Gastrocnemius medialis (tissue), 4 donors: Measurements from ENCODE around the gene FUOM. TPM values are rescaled to one million over a fixed set of nuclear protein-coding genes. Genes with fewer than 3 reads are reported as not detected.
A peak's percentile ranks its signal among the peaks of the same experiment; 100 is the strongest.

Experiments used
- ATAC-seq, 2 donors: fragments of 150-250 bp; one replicate each; pipeline ENCODE4 v1.9.1; 2016
- DNase-seq, 2 donors: peaks; one replicate each; pipeline ENCODE4 v3.0.0-alpha.2; 2019
- H3K27ac ChIP-seq, 4 donors: fragments of 200-600 bp; sonication (generic); 1 replicate in 1 of 4; 2 replicates in 3 of 4; pipeline ENCODE4 v1.5.1; 2016 to 2018; ENCODE audit warnings: mild to moderate bottlenecking in 2 of 4, moderate library complexity in 1 of 4
- H3K27me3 ChIP-seq, 3 donors: fragments of 200-600 bp; sonication (generic) in 2 of 3; 1 replicate in 1 of 3; 2 replicates in 2 of 3; pipeline versions ENCODE4 v1.5.1 to v1.6.0; 2016 to 2019; ENCODE audit warnings: mild to moderate bottlenecking in 1 of 3, moderate library complexity in 1 of 3
- H3K36me3 ChIP-seq, 2 donors: fragments of 200-600 bp; sonication (generic) in 1 of 2; one replicate each; pipeline ENCODE4 v1.5.1; 2017 to 2018
- H3K4me1 ChIP-seq, 2 donors: fragments of 200-600 bp; sonication (generic) in 1 of 2; one replicate each; pipeline ENCODE4 v1.5.1; 2016 to 2017; ENCODE audit warnings: mild to moderate bottlenecking in 2 of 2
- H3K4me3 ChIP-seq, 4 donors: fragments of 200-600 bp; sonication (generic) in 3 of 4; 1 replicate in 1 of 4; 2 replicates in 3 of 4; pipeline ENCODE4 v1.5.1; 2016 to 2019; ENCODE audit warnings: mild to moderate bottlenecking in 2 of 4
- H3K9me3 ChIP-seq, 3 donors: fragments of 200-600 bp; sonication (generic) in 2 of 3; 1 replicate in 1 of 3; 2 replicates in 2 of 3; pipeline ENCODE4 v1.5.1; 2016 to 2019
- CTCF ChIP-seq, 5 experiments: fragments of 450-650 bp in 3 of 5; fragments of 200-600 bp in 2 of 5; sonication (generic) in 2 of 5; IDR thresholded peaks in 4 of 5; conservative IDR thresholded peaks in 1 of 5; 1 replicate in 4 of 5; 2 replicates in 1 of 5; pipeline ENCODE4 v1.5.1; 2016 to 2019; ENCODE audit warnings: antibody characterized with exemption in 5 of 5, mild to moderate bottlenecking in 3 of 5, moderate library complexity in 3 of 5
- POLR2A ChIP-seq, 2 donors: fragments of 450-650 bp; IDR thresholded peaks; one replicate each; pipeline ENCODE4 v1.6.1; 2017; ENCODE audit warnings: antibody characterized with exemption in 2 of 2, mild to moderate bottlenecking in 2 of 2, moderate library complexity in 2 of 2
- in situ Hi-C, 4 donors: fragments of 200-750 bp; cut with MboI; loops; one replicate each; pipeline versions ENCODE4 v1.15.0 to v1.8.0; 2017; ENCODE audit warnings: low sequenced_read_pairs in 4 of 4
- intact Hi-C: fragments of 100-400 bp; cut with DNase I; formaldehyde crosslinking; loops from one replicate; pipeline ENCODE4 v1.15.1; 2023; ENCODE audit warnings: low total_unique reads
- total RNA-seq, 4 donors: library from RNA; depleted of rRNA; stranded (reverse); fragments of >200 nt; gene quantifications; one replicate each; pipeline versions ENCODE4 v1.1.0 to v1.2.3, GENCODE V29; 2016

FUOM gene
- total RNA-seq, 4 donors from 2014 or later, result 3.2 to 8.9 (median 5.6) TPM

DNA sequence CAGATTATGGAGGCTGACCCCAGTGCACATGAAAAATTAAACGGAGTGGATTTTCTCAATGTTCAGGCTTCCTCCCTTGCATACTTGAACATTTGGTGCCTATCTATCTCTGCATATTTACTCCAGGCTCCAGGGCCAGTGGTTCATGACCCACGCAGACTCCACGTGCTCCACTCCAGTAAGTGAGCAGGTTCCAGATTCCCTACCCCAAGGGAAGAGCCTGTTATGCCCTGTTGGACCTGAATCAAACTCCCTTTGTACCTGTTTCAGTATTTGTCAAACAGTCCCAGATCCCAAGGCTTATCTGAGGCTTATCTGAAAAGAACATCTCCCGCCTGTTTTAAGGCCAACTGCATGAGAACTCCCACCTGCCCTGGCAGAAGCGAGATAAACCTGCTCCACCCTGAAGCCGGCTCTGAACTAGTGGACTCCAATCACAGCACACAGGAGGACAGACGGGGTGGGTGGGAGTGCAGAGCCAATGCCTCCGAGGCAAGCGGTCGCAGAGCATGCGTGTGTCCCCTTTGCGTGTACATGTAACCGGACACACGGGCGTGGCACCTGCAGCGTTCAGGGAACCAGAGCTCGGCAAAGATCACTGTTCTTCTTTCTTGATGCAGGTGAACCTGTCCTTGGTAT, 2.3 kb upstream of the FUOM start:
- intact Hi-C loops, result no loop called here
- Histone ChIP-seq H3K4me1 (peaks cover 4 to 8% of the 10 kb centered on the region in 2 donors), H3K36me3 (peaks cover 0 to 29% of the 10 kb centered on the region in 2 donors), H3K4me3 (no peak overlapping the region), H3K9me3 (no peaks in the 10 kb centered on the region), H3K27ac (no peak overlapping the region), H3K27me3 (peaks cover 4 to 19% (median 13%) of the 10 kb centered on the region in 3 donors)
- no peak for TF ChIP-seq POLR2A (IDR thresholded peaks at IDR 0.05)
- no peak for TF ChIP-seq CTCF (IDR thresholded peaks at IDR 0.05 in 4 of 5, conservative IDR thresholded peaks at IDR 0.05 in 1 of 5)
- ATAC-seq, result no peak
- no peak for DNase-seq
- in situ Hi-C loops, result no loop called here

DNA sequence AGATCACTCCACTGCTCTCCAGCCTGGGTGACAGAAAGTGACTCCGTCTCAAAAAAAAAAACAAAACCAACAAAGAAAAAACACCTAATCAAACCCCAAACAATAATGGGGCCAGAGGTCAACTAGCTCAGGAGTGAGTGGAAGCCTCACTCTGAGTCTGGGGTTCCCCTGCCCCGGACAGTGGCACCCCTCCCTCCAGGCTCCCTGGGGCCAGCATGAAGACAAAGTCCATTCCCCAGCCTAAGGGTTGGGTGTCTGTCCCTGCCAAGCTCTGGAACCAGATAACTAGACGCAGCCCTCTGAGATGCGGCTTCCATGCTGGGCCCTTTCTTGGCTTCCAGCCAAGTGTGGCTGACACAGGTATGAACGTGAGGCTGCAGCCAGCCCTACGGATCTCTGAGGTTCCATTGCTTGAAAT, 1.7 kb upstream of the FUOM start:
- ATAC-seq (no peak), DNase-seq (no peak)
- Histone ChIP-seq H3K27me3 (peaks cover 4 to 21% (median 13%) of the 10 kb centered on the region in 3 donors), H3K4me3 (no peak overlapping the region), H3K27ac (no peak overlapping the region), H3K4me1 (peaks cover 4 to 8% of the 10 kb centered on the region in 2 donors), H3K36me3 (peaks cover 0 to 23% of the 10 kb centered on the region in 2 donors), H3K9me3 (no peaks in the 10 kb centered on the region)
- in situ Hi-C loops (no loop called here), intact Hi-C loops (no loop called here)
- TF ChIP-seq CTCF (IDR thresholded peaks at IDR 0.05 in 4 of 5, conservative IDR thresholded peaks at IDR 0.05 in 1 of 5) (no peak), POLR2A (IDR thresholded peaks at IDR 0.05) (no peak)

DNA sequence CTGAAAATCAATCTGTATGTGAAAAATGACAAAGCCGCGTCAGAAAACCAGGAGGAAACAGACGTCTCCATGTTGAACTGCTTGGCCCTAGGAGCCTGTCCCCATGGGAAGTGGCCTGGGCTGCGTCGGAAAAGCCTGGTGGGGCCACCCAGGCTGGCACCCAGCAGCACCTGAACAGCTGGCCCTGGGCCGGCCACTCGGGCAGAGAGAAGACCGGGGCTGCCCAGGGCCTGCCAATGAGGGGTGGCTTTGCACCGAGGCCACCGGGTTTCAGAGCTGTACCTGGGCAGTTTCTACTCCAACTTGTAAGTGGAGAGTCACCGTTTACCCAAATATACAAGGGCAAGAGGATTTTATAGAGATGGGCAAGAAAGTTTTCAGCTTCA, 1.1 kb upstream of the FUOM start:
- in situ Hi-C loops, result no loop called here
- no peak overlapping the region for H3K27ac ChIP-seq
- intact Hi-C loops, result no loop called here

GRCh38 chr10:133358162-133358924, 524 bp upstream of the FUOM start:
- ATAC-seq (no peak), DNase-seq (peak in 1 of 2 donors; percentile 31)
- intact Hi-C loops, result no loop called here
- in situ Hi-C loops, result no loop called here
- no peaks in the 10 kb centered on the region for H3K9me3 ChIP-seq
- H3K4me3 ChIP-seq, result no peak overlapping the region
- peaks cover 4 to 8% of the 10 kb centered on the region in 2 donors for H3K4me1 ChIP-seq
- peaks cover 4 to 21% (median 13%) of the 10 kb centered on the region in 3 donors for H3K27me3 ChIP-seq
- H3K27ac ChIP-seq, result peak overlapping the region in 3 of 4 donors; percentile 20 to 41 (median 34)
- peaks cover 0 to 15% of the 10 kb centered on the region in 2 donors for H3K36me3 ChIP-seq
- TF ChIP-seq POLR2A (IDR thresholded peaks at IDR 0.05) (no peak), CTCF (IDR thresholded peaks at IDR 0.05 in 4 of 5, conservative IDR thresholded peaks at IDR 0.05 in 1 of 5) (no peak)

More for the DNA sequence above, 1.1 kb upstream of the FUOM start:
- Histone ChIP-seq H3K9me3 (no peaks in the 10 kb centered on the region), H3K27me3 (peaks cover 4 to 21% (median 13%) of the 10 kb centered on the region in 3 donors), H3K4me1 (peaks cover 4 to 8% of the 10 kb centered on the region in 2 donors), H3K4me3 (no peak overlapping the region), H3K36me3 (peaks cover 0 to 19% of the 10 kb centered on the region in 2 donors)
- DNase-seq (no peak), ATAC-seq (no peak)
- no peak for TF ChIP-seq POLR2A (IDR thresholded peaks at IDR 0.05)
- no peak for TF ChIP-seq CTCF (IDR thresholded peaks at IDR 0.05 in 4 of 5, conservative IDR thresholded peaks at IDR 0.05 in 1 of 5)
